HCT116 (cell line): Measurements from ENCODE around the gene SPRR5. TPM values are rescaled to one million over a fixed set of nuclear protein-coding genes. Genes with fewer than 3 reads are reported as not detected.

ENCODE experiments used
- ATAC-seq: fragments of 200-7000 bp; cut with Tn5 transposase; 2 replicates; pipeline ENCODE4 v1.9.1; 2020; ENCODE audit warnings: mild to moderate bottlenecking, moderate library complexity
- BruUV-seq: library from RNA; stranded (reverse); fragments of 400-500 nt; replicated peaks from 2 replicates; lab custom pipeline; 2021; lab: Mats Ljungman, UMichigan
- CTCF ChIA-PET: fragments of 300-600 bp; sonication (Branson Sonifier 250); formaldehyde crosslinking; loops from one replicate; lab custom pipeline; 2021; ENCODE audit warnings: antibody characterized with exemption; lab: Charles Lee
- POLR2A ChIA-PET: fragments of 300-600, 350-600 bp; sonication (Branson Sonifier 250); formaldehyde crosslinking; loops from one replicate; lab custom pipeline; 2021; ENCODE audit warnings: antibody characterized with exemption; lab: Charles Lee
- RAD21 ChIA-PET, 2 experiments: fragments of 300-600 bp; sonication (Branson Sonifier 250); formaldehyde crosslinking; loops; one replicate each; lab custom pipeline; 2023; ENCODE audit warnings: low total read pairs in 2 of 2; ENCODE audit not compliant: uncharacterized antibody in 2 of 2, unreplicated experiment in 2 of 2, low non-redundant PET in 1 of 2; lab: Charles Lee
- DNase-seq: peaks from one replicate; pipeline ENCODE4 v3.0.0-alpha.2; 2010; ENCODE audit warnings: low read depth, low spot score
- H2AFZ ChIP-seq: fragments of 200-600 bp; shearing (Covaris generic), sonication (generic); 2 replicates; pipeline ENCODE4 v1.6.1; 2017; ENCODE audit warnings: low read depth, mixed run types, mixed read lengths, antibody characterized with exemption, low read length; ENCODE audit not compliant: poor library complexity, severe bottlenecking
- H3K27ac ChIP-seq: 2 replicates; pipeline ENCODE4 v1.5.1; 2012; ENCODE audit warnings: low read depth, low read length
- H3K27me3 ChIP-seq: fragments of 200-600 bp; sonication (generic); 2 replicates; pipeline ENCODE4 v1.6.1; 2016; ENCODE audit warnings: mixed run types, low read length, mixed read lengths; ENCODE audit not compliant: insufficient read depth
- H3K36me3 ChIP-seq, 2 experiments: fragments of 200-500 bp in 1 of 2; fragments of 200-600 bp in 1 of 2; sonication (Bioruptor generic) in 1 of 2; sonication (generic) in 1 of 2; 2 replicates each; pipeline versions ENCODE4 v1.5.1 to v1.6.1; 2014 to 2016; ENCODE audit warnings: low read length in 2 of 2, inconsistent platforms in 1 of 2, mixed read lengths in 1 of 2, mixed run types in 1 of 2; ENCODE audit not compliant: insufficient read depth in 2 of 2, control insufficient read depth in 1 of 2
- H3K4me1 ChIP-seq, 2 experiments: fragments of 200-600 bp in 1 of 2; sonication (generic) in 1 of 2; 2 replicates each; pipeline versions ENCODE4 v1.5.1 to v1.6.1; 2012 to 2017; ENCODE audit warnings: low read length in 2 of 2, inconsistent platforms in 1 of 2, mild to moderate bottlenecking in 1 of 2, mixed read lengths in 1 of 2, mixed run types in 1 of 2, moderate library complexity in 1 of 2; ENCODE audit not compliant: insufficient read depth in 2 of 2, control insufficient read depth in 1 of 2
- H3K4me2 ChIP-seq: fragments of 200-600 bp; sonication (generic); 2 replicates; pipeline ENCODE4 v1.6.1; 2017; ENCODE audit warnings: mixed run types, low read length, mixed read lengths
- H3K4me3 ChIP-seq, 2 experiments: fragments of 200-600 bp in 1 of 2; sonication (generic) in 1 of 2; replicated peaks in 1 of 2; 2 replicates each; pipeline ENCODE4 v1.5.1; 2011 to 2016; ENCODE audit warnings: low read length in 2 of 2, control low read depth in 1 of 2, low read depth in 1 of 2, mild to moderate bottlenecking in 1 of 2, mixed read lengths in 1 of 2, mixed run types in 1 of 2
- H3K79me2 ChIP-seq: fragments of 200-600 bp; sonication (generic); 2 replicates; pipeline ENCODE4 v1.6.1; 2017; ENCODE audit warnings: mild to moderate bottlenecking, mixed run types, low read length, moderate library complexity, mixed read lengths; ENCODE audit not compliant: insufficient read depth
- H3K9ac ChIP-seq: fragments of 200-600 bp; sonication (generic); 2 replicates; pipeline ENCODE4 v1.6.1; 2016; ENCODE audit warnings: low read length, mixed read lengths
- H3K9me2 ChIP-seq: fragments of 200-600 bp; sonication (generic), shearing (Covaris generic); 2 replicates; pipeline ENCODE4 v1.6.1; 2017; ENCODE audit warnings: mixed run types, mild to moderate bottlenecking, moderate library complexity; ENCODE audit not compliant: insufficient read depth
- H3K9me3 ChIP-seq, 2 experiments: fragments of 200-500 bp in 1 of 2; fragments of 200-600 bp in 1 of 2; sonication (Bioruptor generic) in 1 of 2; sonication (generic) in 1 of 2; 2 replicates each; pipeline ENCODE4 v1.6.1; 2014 to 2017; ENCODE audit warnings: low read length in 2 of 2, mixed read lengths in 2 of 2, inconsistent platforms in 1 of 2, low read depth in 1 of 2, mild to moderate bottlenecking in 1 of 2, mixed run types in 1 of 2, moderate library complexity in 1 of 2; ENCODE audit not compliant: control insufficient read depth in 1 of 2, insufficient read depth in 1 of 2
- H4K20me1 ChIP-seq: fragments of 200-600 bp; sonication (generic), shearing (Covaris generic); 2 replicates; pipeline ENCODE4 v1.6.1; 2017; ENCODE audit warnings: mixed run types, mild to moderate bottlenecking, moderate library complexity; ENCODE audit not compliant: insufficient read depth
- EGR1 ChIP-seq: IDR thresholded peaks from 2 replicates; pipeline ENCODE4 v1.6.1; 2012; ENCODE audit warnings: low read depth
- ELF1 ChIP-seq: IDR thresholded peaks from 2 replicates; pipeline ENCODE4 v1.6.1; 2012; ENCODE audit warnings: low read depth, borderline replicate concordance
- EZH2 ChIP-seq: fragments of 200-600 bp; sonication (generic); IDR thresholded peaks from 2 replicates; pipeline ENCODE4 v1.6.1; 2017; ENCODE audit warnings: antibody characterized with exemption, mixed run types
- EZH2phosphoT487 ChIP-seq: fragments of 200-600 bp; IDR thresholded peaks from 2 replicates; pipeline ENCODE4 v1.6.1; 2018; ENCODE audit warnings: antibody characterized with exemption, borderline replicate concordance
- FOSL1 ChIP-seq: IDR thresholded peaks from 2 replicates; pipeline ENCODE4 v1.6.1; 2012; ENCODE audit warnings: low read depth
- MAX ChIP-seq: IDR thresholded peaks from 2 replicates; pipeline ENCODE4 v1.6.1; 2012
- POLR2A ChIP-seq: IDR thresholded peaks from 2 replicates; pipeline ENCODE4 v1.7.0; 2011; ENCODE audit warnings: borderline replicate concordance; ENCODE audit not compliant: insufficient read depth, insufficient read length; ENCODE audit errors: extremely low read depth
- REST ChIP-seq: IDR thresholded peaks from 2 replicates; pipeline ENCODE4 v1.6.1; 2012; ENCODE audit warnings: low read depth
- SIN3A ChIP-seq: IDR thresholded peaks from 2 replicates; pipeline ENCODE4 v1.6.1; 2012; ENCODE audit warnings: low read depth
- SRF ChIP-seq: IDR thresholded peaks from 2 replicates; pipeline ENCODE4 v1.6.1; 2012; ENCODE audit warnings: low read depth
- YY1 ChIP-seq: IDR thresholded peaks from 2 replicates; pipeline ENCODE4 v1.6.1; 2011; ENCODE audit warnings: low read length, low read depth, moderate library complexity, mild to moderate bottlenecking; ENCODE audit not compliant: insufficient replicate concordance; ENCODE audit errors: extremely low read depth
- ZBTB33 ChIP-seq: IDR thresholded peaks from 2 replicates; pipeline ENCODE4 v1.6.1; 2011; ENCODE audit warnings: mild to moderate bottlenecking, low read length, moderate library complexity; ENCODE audit not compliant: insufficient replicate concordance; ENCODE audit errors: extremely low read depth
- ZNF274 ChIP-seq: fragments of 200-500 bp; sonication (Bioruptor generic); IDR thresholded peaks from 2 replicates; pipeline ENCODE4 v1.6.1; 2014; ENCODE audit warnings: mild to moderate bottlenecking, low read depth, low read length, inconsistent platforms
- intact Hi-C: fragments of 100-400 bp; cut with micrococcal nuclease; formaldehyde crosslinking; loops from 2 replicates; pipeline ENCODE4 v1.10.0; 2022
- total RNA-seq: library from RNA; stranded (reverse); gene quantifications from one replicate; pipeline ENCODE4 v1.2.1, GENCODE V29; 2021; ENCODE audit not compliant: unreplicated experiment

SPRR5 gene
- total RNA-seq, 1 experiment from 2014 or later, result not detected

GRCh38 chr1:152986578-152986977 lies 39.6 kb downstream of the SPRR5 start:
- BruUV-seq, result no TSS peak
- ChIA-PET RAD21 (no interaction called here), POLR2A (no interaction called here), CTCF (no interaction called here)
- Histone ChIP-seq H3K9me2 (no peaks in the 10 kb centered on the region), H2AFZ (no peak overlapping the region), H3K79me2 (no peaks in the 10 kb centered on the region), H3K4me1 (no peaks in the 10 kb centered on the region), H3K9me3 (no peaks in the 10 kb centered on the region), H3K36me3 (no peaks in the 10 kb centered on the region), H3K27ac (no peak overlapping the region), H3K4me3 (no peak overlapping the region), H3K4me2 (no peak overlapping the region), H3K9ac (no peak overlapping the region), H4K20me1 (no peaks in the 10 kb centered on the region), H3K27me3 (peaks cover 34% of the 10 kb centered on the region)
- no peak for TF ChIP-seq ELF1
- no peak for TF ChIP-seq ZBTB33
- no peak for TF ChIP-seq POLR2A
- no peak for TF ChIP-seq SIN3A
- TF ChIP-seq FOSL1, result no peak
- TF ChIP-seq EZH2phosphoT487, result no peak
- TF ChIP-seq ZNF274, result no peak
- TF ChIP-seq YY1, result no peak
- no peak for TF ChIP-seq EZH2
- no peak for TF ChIP-seq SRF
- TF ChIP-seq EGR1, result no peak
- TF ChIP-seq REST, result no peak
- TF ChIP-seq MAX, result no peak
- DNase-seq (no peak), ATAC-seq (no peak)
- intact Hi-C loops, result no loop called here
